IPS DF 19.7 (cell line): Measurements from ENCODE around the gene DEGS1.
"Not testable (repeated sequence)": the region's sequence is repeated elsewhere in the genome, so short reads cannot be mapped to it uniquely, and the experiment has no call there.

Experiments used
- DNase-seq: peaks from one replicate; pipeline ENCODE4 v3.0.0-alpha.2; 2013; ENCODE audit warnings: low read depth, low spot score

Gene DEGS1

DNA sequence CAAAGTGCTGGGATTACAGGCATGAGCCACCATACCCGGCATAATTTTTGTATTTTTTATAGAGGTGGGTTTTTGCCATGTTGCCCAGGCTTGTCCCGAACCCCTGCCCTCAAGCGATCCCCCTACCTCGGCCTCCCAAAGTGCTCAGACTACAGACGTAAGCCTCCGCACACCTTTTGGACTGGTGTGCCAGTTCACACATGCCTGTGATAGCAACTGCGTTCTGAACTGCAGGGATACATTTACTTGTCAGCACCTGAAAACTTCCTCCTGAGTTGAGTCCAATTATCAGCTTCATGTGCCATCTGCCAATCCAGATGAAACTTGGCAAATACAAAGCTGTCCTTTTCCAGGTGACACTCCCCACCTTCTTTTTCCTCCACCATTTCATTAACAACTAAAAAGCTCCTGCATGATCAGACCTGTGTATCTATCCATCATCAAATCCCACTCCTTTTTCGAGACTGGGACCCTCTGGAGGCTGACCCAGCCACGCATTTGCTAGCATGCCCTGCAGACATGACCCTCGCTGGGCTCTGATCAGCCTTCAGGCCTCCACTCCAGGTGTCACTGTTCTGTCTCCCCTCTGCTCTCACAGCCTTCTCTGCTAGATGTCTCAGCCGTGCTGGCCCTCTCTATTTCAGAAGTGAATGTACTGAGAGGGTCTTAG, 2.1 kb upstream of the DEGS1 start:
- no peak for DNase-seq

DNA sequence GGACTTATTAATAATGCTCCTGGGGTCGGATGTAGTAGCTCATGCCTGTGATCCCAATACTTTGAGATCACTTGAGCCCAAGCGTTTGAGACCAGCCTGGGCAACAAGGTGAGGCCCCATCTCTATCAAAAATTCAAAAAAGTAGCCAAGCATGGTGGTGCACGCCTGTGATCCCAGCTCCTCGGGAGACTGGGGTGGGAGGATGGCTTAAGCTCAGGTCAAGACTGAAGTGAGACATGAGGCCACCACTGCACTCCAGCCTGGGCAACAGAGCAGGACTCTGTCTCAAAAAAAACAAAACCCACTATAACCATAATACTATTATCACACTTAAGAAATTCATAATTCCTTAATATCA, 1.6 kb upstream of the DEGS1 start:
- no peak for DNase-seq

DNA sequence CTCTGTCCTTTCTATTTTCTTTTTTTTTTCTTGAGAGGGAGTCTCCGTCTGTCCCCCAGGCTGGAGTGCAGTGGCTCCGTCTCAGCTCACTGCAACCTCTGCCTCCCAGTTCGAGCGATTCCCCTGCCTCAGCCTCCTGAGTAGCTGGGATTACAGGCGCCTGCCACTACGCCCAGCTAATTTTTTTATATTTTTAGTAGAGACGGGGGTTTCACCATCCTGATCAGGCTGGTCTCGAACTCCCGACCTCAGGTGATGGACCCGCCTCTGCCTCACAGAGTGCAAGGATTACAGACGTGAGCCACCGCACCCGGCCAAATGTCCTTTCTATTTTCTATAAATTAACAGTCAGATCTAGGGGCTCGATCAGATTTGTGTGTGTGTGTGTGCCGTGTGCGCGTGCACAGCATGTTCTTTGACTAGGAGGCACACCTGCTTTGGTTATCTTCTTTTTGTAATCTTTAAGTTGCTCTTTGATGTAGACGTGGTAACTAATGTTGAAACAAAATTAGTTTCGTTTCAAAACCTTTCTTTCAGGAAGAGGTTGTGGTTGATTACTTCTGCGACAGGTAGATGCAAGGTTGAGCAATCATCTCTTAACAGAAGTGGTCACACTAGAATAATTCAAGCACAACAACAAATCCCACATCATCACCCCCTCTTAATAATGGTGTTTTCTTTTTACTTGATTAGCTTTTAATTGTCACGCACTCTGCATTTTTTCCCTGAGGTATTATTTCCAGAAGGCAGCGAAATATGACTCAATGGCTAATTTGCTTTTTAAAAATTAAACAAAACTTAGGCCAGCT, 779 bp upstream of the DEGS1 start:
- DNase-seq = no peak

DNA sequence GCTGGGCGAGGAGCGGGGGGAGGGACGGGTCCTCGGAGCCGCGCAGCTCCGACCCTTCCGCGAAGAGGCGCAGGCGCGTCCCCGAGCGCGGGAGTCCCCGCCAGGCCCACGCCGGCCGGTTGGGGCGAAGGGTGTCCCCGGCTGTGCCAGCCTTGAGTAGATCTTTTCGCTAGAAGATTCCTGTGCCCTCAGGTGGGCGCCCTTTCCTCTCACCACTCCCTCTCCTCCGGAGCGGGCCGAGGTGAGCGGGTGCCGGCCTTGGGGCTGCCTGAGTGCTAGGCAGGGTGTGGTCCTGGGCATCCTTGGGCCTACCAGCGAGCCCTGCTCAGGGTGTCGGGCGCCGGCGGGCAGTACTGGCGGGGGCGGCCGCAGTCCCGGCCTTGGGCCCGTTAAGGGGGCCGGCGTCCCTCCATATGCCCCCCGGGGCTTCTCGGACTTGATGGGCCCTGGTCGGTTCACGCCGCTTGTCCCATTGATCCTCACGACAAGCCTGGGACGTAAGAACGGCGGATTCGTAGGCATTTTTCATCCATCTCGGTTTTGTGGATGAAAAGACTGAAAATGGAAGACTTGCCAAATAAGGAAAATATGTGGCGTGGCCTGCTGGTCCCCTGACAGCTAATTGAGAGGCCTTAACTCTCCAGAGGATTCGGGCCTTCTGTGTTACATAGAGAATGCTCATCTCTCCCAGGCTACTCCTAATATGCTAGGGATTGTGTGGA, 712 bp downstream of the DEGS1 start:
- DNase-seq = no peak

- DNase-seq = no peak
These were observed 2.2 kb downstream of the DEGS1 start for GRCh38 chr1:224185208-224185607.

- no peak for DNase-seq
These were observed 5.2 kb downstream of the DEGS1 start for GRCh38 chr1:224188286-224188685.

DNA sequence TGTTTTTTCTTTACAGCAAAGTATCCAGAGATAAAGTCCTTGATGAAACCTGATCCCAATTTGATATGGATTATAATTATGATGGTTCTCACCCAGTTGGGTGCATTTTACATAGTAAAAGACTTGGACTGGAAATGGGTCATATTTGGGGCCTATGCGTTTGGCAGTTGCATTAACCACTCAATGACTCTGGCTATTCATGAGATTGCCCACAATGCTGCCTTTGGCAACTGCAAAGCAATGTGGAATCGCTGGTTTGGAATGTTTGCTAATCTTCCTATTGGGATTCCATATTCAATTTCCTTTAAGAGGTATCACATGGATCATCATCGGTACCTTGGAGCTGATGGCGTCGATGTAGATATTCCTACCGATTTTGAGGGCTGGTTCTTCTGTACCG, 6.5 kb downstream of the DEGS1 start:
- DNase-seq = no peak

DNA sequence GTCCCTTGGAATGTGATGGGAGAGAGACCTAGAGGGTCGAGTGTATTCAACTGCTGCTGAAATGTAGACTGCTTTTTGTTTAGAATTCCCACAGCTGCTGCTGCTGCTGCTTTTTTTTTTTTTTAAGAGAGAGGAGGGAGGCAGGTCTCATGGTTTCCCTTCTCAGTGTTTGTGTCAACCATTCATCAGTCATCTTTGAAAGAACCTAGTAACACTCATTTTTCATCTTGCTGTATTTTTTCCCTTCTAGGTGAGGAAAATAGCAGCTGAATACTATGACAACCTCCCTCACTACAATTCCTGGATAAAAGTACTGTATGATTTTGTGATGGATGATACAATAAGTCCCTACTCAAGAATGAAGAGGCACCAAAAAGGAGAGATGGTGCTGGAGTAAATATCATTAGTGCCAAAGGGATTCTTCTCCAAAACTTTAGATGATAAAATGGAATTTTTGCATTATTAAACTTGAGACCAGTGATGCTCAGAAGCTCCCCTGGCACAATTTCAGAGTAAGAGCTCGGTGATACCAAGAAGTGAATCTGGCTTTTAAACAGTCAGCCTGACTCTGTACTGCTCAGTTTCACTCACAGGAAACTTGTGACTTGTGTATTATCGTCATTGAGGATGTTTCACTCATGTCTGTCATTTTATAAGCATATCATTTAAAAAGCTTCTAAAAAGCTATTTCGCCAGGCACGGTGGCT, 9.2 kb downstream of the DEGS1 start:
- no peak for DNase-seq

DNA sequence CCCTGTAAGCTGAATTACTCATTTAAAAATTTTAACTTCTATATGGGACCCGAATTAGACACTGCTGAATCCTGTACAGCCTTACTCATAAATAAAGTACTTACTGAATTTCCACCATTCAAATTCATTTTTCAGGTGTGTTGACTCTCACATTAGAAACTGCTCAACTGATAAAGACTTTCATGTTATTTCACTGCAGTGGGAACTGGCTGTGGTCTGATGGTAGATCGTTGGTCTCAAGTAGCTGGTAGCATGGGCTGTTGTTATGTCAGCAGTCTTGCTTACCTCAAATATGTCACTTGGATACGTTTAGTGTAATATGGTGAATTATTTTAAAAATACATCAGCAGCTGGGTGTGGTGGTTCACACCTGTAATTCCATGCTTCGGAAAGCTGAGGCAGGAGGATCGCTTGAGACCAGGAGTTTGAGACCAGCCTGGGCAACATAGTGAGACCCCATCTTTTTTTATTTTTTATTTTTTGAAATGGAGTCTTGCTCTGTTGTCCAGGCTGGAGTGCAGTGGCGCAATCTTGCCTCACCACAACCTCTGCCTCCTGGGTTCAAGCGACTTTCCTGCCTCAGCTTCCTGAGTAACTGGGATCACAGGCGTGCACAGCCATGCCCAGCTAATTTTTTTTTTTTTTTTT, 10.4 kb downstream of the DEGS1 start:
- DNase-seq = no peak

GRCh38 chr1:224196813-224197600, 14.0 kb downstream of the DEGS1 start:
- DNase-seq = no peak

- no peak for DNase-seq
These were observed 15.5 kb downstream of the DEGS1 start for GRCh38 chr1:224198572-224198971.

DNA sequence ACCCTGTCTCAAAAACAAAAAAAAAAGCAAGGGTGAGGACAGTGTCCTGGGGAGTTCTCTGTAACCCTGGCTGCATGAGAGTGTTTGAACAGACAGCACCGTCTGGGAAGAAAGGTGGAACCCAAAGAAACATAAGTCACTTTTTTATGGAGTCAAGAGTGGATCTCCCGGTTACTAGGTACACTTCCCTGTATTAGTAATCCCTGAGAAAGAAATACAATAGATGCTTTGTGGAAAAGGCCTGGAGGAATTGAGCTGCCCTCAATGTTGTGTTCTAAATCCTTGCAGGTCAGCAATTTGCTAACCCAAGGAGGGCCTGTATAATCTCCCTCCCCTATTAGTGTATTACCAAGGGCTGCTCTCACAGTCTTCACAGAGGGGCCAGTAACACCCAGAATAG, 16.6 kb downstream of the DEGS1 start:
- no peak for DNase-seq

DNA sequence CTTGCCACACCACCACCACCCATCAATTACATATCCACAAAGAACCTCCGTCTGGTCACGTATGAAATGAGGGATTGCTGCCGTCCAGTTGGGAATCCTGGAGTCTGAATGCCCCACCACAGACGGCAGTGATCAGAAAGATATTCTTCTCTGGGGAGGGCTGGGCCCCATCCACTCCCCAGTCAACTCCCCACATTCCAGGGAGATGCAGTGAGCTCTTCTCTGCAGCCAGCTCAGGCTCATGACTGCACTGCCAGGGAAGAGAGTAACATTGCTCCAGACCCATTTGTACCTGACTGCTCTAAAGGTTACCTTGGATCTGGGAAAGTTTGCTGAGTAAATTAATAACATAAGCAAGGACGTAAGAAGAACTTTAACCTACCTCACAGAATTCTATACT, 18.3 kb downstream of the DEGS1 start:
- DNase-seq = no peak

DNA sequence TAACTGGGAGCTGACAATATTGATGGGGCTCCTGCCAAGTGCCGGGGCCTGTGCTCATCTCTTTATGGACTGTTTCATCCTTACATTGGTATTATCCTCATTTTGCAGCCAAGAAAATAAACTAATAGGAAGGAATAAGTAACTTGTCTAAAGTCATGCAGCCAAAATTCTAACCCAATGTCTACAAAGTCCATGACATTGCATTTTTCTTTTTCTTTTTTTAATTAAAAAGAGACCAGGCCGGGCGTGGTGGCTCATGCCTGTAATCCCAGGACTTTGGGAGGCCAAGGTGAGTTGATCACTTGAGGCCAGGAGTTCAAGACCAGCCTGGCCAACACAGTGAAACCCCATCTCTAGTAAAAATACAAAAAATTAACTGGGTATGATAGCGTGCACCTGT, 18.8 kb downstream of the DEGS1 start:
- DNase-seq = no peak

DNA sequence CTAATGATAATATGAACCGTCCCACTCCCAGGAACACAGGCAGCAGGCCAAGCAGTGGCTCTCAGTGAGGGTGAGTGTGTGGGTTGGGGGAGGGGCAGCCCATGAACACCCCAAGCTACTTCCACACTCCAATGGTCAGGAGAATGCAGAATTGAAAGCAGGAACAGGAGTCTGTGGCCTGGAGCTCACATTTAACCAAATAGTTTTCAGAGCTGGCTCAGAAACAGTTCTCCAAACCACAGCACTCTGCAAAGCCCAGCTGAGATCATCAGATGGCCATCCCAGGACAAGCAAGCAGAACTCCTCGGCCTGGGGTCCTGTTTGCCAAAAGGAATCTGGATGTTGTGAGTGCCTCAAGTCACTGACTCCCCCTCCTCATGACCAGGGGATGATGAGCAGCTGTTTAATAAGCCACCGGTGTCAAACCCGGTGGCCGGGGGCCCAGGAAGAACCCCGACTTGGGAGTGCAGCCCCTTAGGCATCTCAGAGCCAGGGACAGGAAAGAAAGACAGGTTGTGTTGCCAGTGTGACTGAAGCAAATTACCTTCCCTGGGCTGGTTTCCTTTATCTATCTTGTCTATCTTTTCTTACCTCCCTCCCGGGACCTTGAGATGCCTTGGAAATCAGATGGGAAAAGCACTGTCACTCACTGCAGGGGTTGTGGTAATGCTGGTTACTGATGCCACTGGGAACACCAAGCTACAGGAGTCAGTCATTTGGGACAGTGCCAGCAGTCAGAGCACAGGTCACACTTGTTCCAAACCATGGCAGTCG, 20.4 kb downstream of the DEGS1 start:
- DNase-seq = no peak

GRCh38 chr1:224205438-224205840, 22.4 kb downstream of the DEGS1 start:
- DNase-seq = no peak

- DNase-seq = not testable (repeated sequence)
These were observed 23.0 kb downstream of the DEGS1 start for GRCh38 chr1:224205931-224206538.

DNA sequence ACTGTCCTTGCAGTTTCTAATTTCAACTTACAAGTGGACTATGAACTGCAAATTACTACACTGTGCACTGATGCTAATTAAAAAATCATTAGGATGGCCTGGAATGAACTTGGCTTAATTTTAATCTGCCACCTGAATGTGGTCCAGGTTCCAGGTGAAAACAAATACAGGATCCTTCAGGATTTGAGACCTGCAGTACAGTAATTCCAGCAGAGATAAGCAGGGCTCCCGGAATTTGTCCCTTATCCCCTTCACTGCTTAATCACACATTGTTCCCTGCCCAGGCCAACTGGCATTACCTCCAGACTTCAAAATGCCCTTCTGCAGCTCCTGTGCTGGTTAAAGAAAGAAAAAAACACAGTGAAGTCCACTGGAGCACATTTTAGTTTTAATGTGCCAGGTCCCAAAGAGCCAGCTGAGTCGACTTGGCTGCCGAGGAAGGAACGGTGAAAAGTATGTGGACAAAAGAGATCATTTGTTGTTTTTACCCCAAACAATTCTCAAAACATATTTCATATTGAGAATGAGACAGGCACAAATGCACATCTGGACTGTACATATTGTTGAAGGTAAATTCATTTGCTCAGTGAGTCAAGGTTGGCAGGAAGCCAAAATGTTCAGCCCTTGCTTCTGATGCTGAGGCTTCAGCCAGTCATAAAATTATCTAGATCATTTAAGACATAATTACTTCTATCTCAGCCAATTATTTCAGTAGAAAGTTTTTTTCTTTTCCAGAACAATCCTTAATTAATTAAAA, 28.3 kb downstream of the DEGS1 start:
- no peak for DNase-seq

GRCh38 chr1:224212618-224213061, 29.6 kb downstream of the DEGS1 start:
- DNase-seq = no peak
